Measurements from ENCODE around the gene PACRG. TPM values are rescaled to one million over a fixed set of nuclear protein-coding genes. Genes with fewer than 3 reads are reported as not detected.

The PACRG gene
- total and polyA plus RNA-seq, 2 donors from 2014 or later: 7.4 to 20.0 TPM

GRCh38 chr6:162750776-162751175, 23.0 kb downstream of the PACRG start:
- TF ChIP-seq CTCF (IDR thresholded peaks at IDR 0.05; ENCODE audit: borderline replicate concordance, extremely low read depth, insufficient read depth): no peak

GRCh38 chr6:162751211-162751859, 23.6 kb downstream of the PACRG start:
- Histone ChIP-seq H3K36me3 (ENCODE audit: control insufficient read depth in 2 of 3, insufficient read depth in 3 of 3, low read length in 3 of 3) (no peaks in the 10 kb centered on the region), H3K9ac (ENCODE audit: low read length in 3 of 3) (no peak overlapping the region), H3K4me3 (ENCODE audit: low read length in 3 of 3) (no peak overlapping the region), H3K27ac (ENCODE audit: low read depth in 2 of 2, low read length in 2 of 2) (no peak overlapping the region), H3K27me3 (ENCODE audit: control insufficient read depth, insufficient read depth, low read length) (no peaks in the 10 kb centered on the region), H3K9me3 (ENCODE audit: control insufficient read depth in 2 of 3, insufficient read depth in 1 of 3, low read length in 3 of 3) (no peaks in the 10 kb centered on the region), H3K4me1 (ENCODE audit: control insufficient read depth in 2 of 3, insufficient read depth in 2 of 3, low read depth in 1 of 3, low read length in 3 of 3) (no peaks in the 10 kb centered on the region)
- intact Hi-C loops (cut with DNase I): no loop called here
- DNase-seq (no peak), FAIRE-seq (no peak)
- TF ChIP-seq CTCF (IDR thresholded peaks at IDR 0.05; ENCODE audit: borderline replicate concordance, extremely low read depth, insufficient read depth): no peak

More at GRCh38 chr6:162750776-162751175, 23.0 kb downstream of the PACRG start:
- Histone ChIP-seq H3K9ac (ENCODE audit: low read length in 3 of 3) (no peak overlapping the region), H3K27me3 (ENCODE audit: control insufficient read depth, insufficient read depth, low read length) (no peaks in the 10 kb centered on the region), H3K36me3 (ENCODE audit: control insufficient read depth in 2 of 3, insufficient read depth in 3 of 3, low read length in 3 of 3) (no peaks in the 10 kb centered on the region), H3K27ac (ENCODE audit: low read depth in 2 of 2, low read length in 2 of 2) (no peak overlapping the region), H3K4me3 (ENCODE audit: low read length in 3 of 3) (no peak overlapping the region), H3K4me1 (ENCODE audit: control insufficient read depth in 2 of 3, insufficient read depth in 2 of 3, low read depth in 1 of 3, low read length in 3 of 3) (no peaks in the 10 kb centered on the region), H3K9me3 (ENCODE audit: control insufficient read depth in 2 of 3, insufficient read depth in 1 of 3, low read length in 3 of 3) (no peaks in the 10 kb centered on the region)
- FAIRE-seq: no peak
- intact Hi-C loops (cut with DNase I): no loop called here
- no peak for DNase-seq

- Histone ChIP-seq H3K27me3 (ENCODE audit: control insufficient read depth, insufficient read depth, low read length) (no peaks in the 10 kb centered on the region), H3K27ac (ENCODE audit: low read depth in 2 of 2, low read length in 2 of 2) (no peak overlapping the region), H3K9ac (ENCODE audit: low read length in 3 of 3) (no peak overlapping the region), H3K36me3 (ENCODE audit: control insufficient read depth in 2 of 3, insufficient read depth in 3 of 3, low read length in 3 of 3) (no peaks in the 10 kb centered on the region), H3K9me3 (ENCODE audit: control insufficient read depth in 2 of 3, insufficient read depth in 1 of 3, low read length in 3 of 3) (no peaks in the 10 kb centered on the region), H3K4me1 (ENCODE audit: control insufficient read depth in 2 of 3, insufficient read depth in 2 of 3, low read depth in 1 of 3, low read length in 3 of 3) (no peaks in the 10 kb centered on the region), H3K4me3 (ENCODE audit: low read length in 3 of 3) (no peak overlapping the region)
- no peak for TF ChIP-seq CTCF (IDR thresholded peaks at IDR 0.05; ENCODE audit: borderline replicate concordance, extremely low read depth, insufficient read depth)
- intact Hi-C loops (cut with DNase I): no loop called here
- DNase-seq: no peak
- no peak for FAIRE-seq
Measured at GRCh38 chr6:162753775-162754174, 26.0 kb downstream of the PACRG start.

GRCh38 chr6:162770136-162770535, 42.4 kb downstream of the PACRG start:
- intact Hi-C loops (cut with DNase I): no loop called here
- no peak for FAIRE-seq
- TF ChIP-seq CTCF (IDR thresholded peaks at IDR 0.05; ENCODE audit: borderline replicate concordance, extremely low read depth, insufficient read depth): no peak

More at GRCh38 chr6:162770136-162770535, 42.4 kb downstream of the PACRG start:
- DNase-seq: no peak
- Histone ChIP-seq H3K27me3 (ENCODE audit: control insufficient read depth, insufficient read depth, low read length) (no peaks in the 10 kb centered on the region), H3K9ac (ENCODE audit: low read length in 3 of 3) (no peak overlapping the region), H3K27ac (ENCODE audit: low read depth in 2 of 2, low read length in 2 of 2) (no peak overlapping the region), H3K9me3 (ENCODE audit: control insufficient read depth in 2 of 3, insufficient read depth in 1 of 3, low read length in 3 of 3) (no peaks in the 10 kb centered on the region), H3K4me3 (ENCODE audit: low read length in 3 of 3) (no peak overlapping the region), H3K36me3 (ENCODE audit: control insufficient read depth in 2 of 3, insufficient read depth in 3 of 3, low read length in 3 of 3) (no peaks in the 10 kb centered on the region), H3K4me1 (ENCODE audit: control insufficient read depth in 2 of 3, insufficient read depth in 2 of 3, low read depth in 1 of 3, low read length in 3 of 3) (no peaks in the 10 kb centered on the region)

Data from kidney (tissue), 14 donors.